ENCODE measurements around the gene GPR17. TPM values are rescaled to one million over a fixed set of nuclear protein-coding genes. Genes with fewer than 3 reads are reported as not detected.
A peak's percentile ranks its signal among the peaks of the same experiment; 100 is the strongest.

GPR17 gene
- total RNA-seq, 2 donors from 2014 or later = 0.24 TPM; not detected in 1

GRCh38 chr2:127624320-127624755 lies 21.6 kb upstream of the GPR17 start:
- H3K27ac ChIP-seq (ENCODE audit: low read depth, low read length) = no peak overlapping the region
- H3K9ac ChIP-seq (ENCODE audit: extremely low read depth, low read length, poor library complexity, severe bottlenecking) = no peak overlapping the region
- WGBS, 2 experiments (ENCODE audit: insufficient coverage in 1 of 2, insufficient read length in 1 of 2) = 91 to 100% methylated on average over 1 to 5 of the region's 5 CpGs

GRCh38 chr2:127624756-127625571 lies 21.0 kb upstream of the GPR17 start:
- H3K36me3 Mint-ChIP-seq (ENCODE audit: low read depth) = no peaks in the 10 kb centered on the region
- peak; percentile 47 for DNase-seq

More at GRCh38 chr2:127624320-127624755, 21.6 kb upstream of the GPR17 start:
- no peaks in the 10 kb centered on the region for H3K27me3 Mint-ChIP-seq (ENCODE audit: insufficient read depth)
- H3K4me1 ChIP-seq (ENCODE audit: control insufficient read depth, insufficient read depth, low read length) = no peaks in the 10 kb centered on the region
- H3K9me3 Mint-ChIP-seq = no peaks in the 10 kb centered on the region
- no peak overlapping the region for H3K4me3 Mint-ChIP-seq
- H3K9me3 ChIP-seq (ENCODE audit: control insufficient read depth, low read length) = no peaks in the 10 kb centered on the region
- no peak for DNase-seq
- no peak overlapping the region for H3K27ac Mint-ChIP-seq
- no peak overlapping the region for H3K4me3 ChIP-seq (ENCODE audit: low read length)
- TF ChIP-seq, protein P1, sequence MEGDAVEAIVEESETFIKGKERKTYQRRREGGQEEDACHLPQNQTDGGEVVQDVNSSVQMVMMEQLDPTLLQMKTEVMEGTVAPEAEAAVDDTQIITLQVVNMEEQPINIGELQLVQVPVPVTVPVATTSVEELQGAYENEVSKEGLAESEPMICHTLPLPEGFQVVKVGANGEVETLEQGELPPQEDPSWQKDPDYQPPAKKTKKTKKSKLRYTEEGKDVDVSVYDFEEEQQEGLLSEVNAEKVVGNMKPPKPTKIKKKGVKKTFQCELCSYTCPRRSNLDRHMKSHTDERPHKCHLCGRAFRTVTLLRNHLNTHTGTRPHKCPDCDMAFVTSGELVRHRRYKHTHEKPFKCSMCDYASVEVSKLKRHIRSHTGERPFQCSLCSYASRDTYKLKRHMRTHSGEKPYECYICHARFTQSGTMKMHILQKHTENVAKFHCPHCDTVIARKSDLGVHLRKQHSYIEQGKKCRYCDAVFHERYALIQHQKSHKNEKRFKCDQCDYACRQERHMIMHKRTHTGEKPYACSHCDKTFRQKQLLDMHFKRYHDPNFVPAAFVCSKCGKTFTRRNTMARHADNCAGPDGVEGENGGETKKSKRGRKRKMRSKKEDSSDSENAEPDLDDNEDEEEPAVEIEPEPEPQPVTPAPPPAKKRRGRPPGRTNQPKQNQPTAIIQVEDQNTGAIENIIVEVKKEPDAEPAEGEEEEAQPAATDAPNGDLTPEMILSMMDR (conservative IDR thresholded peaks at IDR 0.05) = no peak
- no peaks in the 10 kb centered on the region for H3K36me3 Mint-ChIP-seq (ENCODE audit: low read depth)
- no peaks in the 10 kb centered on the region for H3K36me3 ChIP-seq (ENCODE audit: control insufficient read depth, insufficient read depth, low read length)
- H3K4me1 Mint-ChIP-seq = peaks cover 5% of the 10 kb centered on the region
- no peaks in the 10 kb centered on the region for H3K27me3 ChIP-seq (ENCODE audit: control insufficient read depth, insufficient read depth, low read length, poor library complexity, severe bottlenecking)

DNA sequence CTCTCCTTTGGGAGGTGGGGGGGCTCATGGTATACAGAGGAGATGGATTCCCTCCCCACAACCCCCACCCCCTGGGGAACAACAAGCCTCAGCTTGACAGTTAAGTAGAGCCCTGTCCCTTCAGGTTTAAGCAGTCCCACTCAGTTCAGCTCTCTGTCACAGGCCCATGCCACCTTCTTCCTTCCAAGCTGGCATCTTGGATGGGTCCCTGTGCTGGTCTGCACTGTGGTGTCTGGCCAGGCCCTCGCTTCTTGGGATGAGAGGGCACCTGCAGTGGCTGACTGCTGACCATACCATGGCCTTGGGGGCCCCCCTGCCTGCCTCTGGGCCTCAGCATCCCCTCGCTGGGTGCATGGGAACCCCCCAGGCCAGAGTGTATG lies 20.4 kb upstream of the GPR17 start:
- Histone ChIP-seq H3K27me3 (ENCODE audit: control insufficient read depth, insufficient read depth, low read length, poor library complexity, severe bottlenecking) (no peaks in the 10 kb centered on the region), H3K4me3 (ENCODE audit: low read length) (no peak overlapping the region), H3K36me3 (ENCODE audit: control insufficient read depth, insufficient read depth, low read length) (no peaks in the 10 kb centered on the region), H3K9me3 (ENCODE audit: control insufficient read depth, low read length) (no peaks in the 10 kb centered on the region), H3K4me1 (ENCODE audit: control insufficient read depth, insufficient read depth, low read length) (no peaks in the 10 kb centered on the region), H3K9ac (ENCODE audit: extremely low read depth, low read length, poor library complexity, severe bottlenecking) (no peak overlapping the region), H3K27ac (ENCODE audit: low read depth, low read length) (no peak overlapping the region)
- Mint-ChIP-seq H3K9me3 (no peaks in the 10 kb centered on the region), H3K4me1 (peaks cover 5% of the 10 kb centered on the region), H3K27me3 (ENCODE audit: insufficient read depth) (no peaks in the 10 kb centered on the region), H3K4me3 (no peak overlapping the region), H3K36me3 (ENCODE audit: low read depth) (no peaks in the 10 kb centered on the region), H3K27ac (no peak overlapping the region)
- 85 to 100% methylated on average over 1 to 2 of the region's 2 CpGs for WGBS, 2 experiments (ENCODE audit: insufficient coverage in 1 of 2, insufficient read length in 1 of 2)
- TF ChIP-seq, protein P1 (conservative IDR thresholded peaks at IDR 0.05) = no peak
- DNase-seq = no peak

More at GRCh38 chr2:127624756-127625571, 21.0 kb upstream of the GPR17 start:
- Mint-ChIP-seq H3K9me3 (no peaks in the 10 kb centered on the region), H3K4me3 (no peak overlapping the region), H3K27me3 (ENCODE audit: insufficient read depth) (no peaks in the 10 kb centered on the region), H3K27ac (no peak overlapping the region), H3K4me1 (peaks cover 5% of the 10 kb centered on the region)
- TF ChIP-seq, protein P1 (conservative IDR thresholded peaks at IDR 0.05) = no peak
- no peak overlapping the region for H3K4me3 ChIP-seq (ENCODE audit: low read length)
- no peak overlapping the region for H3K9ac ChIP-seq (ENCODE audit: extremely low read depth, low read length, poor library complexity, severe bottlenecking)
- no peaks in the 10 kb centered on the region for H3K4me1 ChIP-seq (ENCODE audit: control insufficient read depth, insufficient read depth, low read length)
- H3K36me3 ChIP-seq (ENCODE audit: control insufficient read depth, insufficient read depth, low read length) = no peaks in the 10 kb centered on the region
- H3K27ac ChIP-seq (ENCODE audit: low read depth, low read length) = no peak overlapping the region
- H3K27me3 ChIP-seq (ENCODE audit: control insufficient read depth, insufficient read depth, low read length, poor library complexity, severe bottlenecking) = no peaks in the 10 kb centered on the region
- WGBS, 2 experiments (ENCODE audit: insufficient coverage in 1 of 2, insufficient read length in 1 of 2) = 87 to 93% methylated on average over 9 to 21 of the region's 23 CpGs
- H3K9me3 ChIP-seq (ENCODE audit: control insufficient read depth, low read length) = no peaks in the 10 kb centered on the region

Measured in endodermal cell (in vitro differentiated cells).